ENCODE data around the gene NRL.
"Not testable (repeated sequence)": the region's sequence is repeated elsewhere in the genome, so short reads cannot be mapped to it uniquely, and the experiment has no call there.

GRCh38 chr14:24049002-24049401, 65.7 kb downstream of the NRL start:
- TF ChIP-seq POLR2A, POLR2AphosphoS5 (IDR thresholded peaks at IDR 0.05; ENCODE audit: low read depth, low read length): not testable (repeated sequence)
